Activated CD4-positive, alpha-beta T cell treated with anti-CD3 and anti-CD28 coated beads, Interleukin-2, amount 50 U/mL, for 16 hours (primary cell): ENCODE measurements around the gene ZYX.

Experiments used
- DNase-seq: peaks from one replicate; pipeline ENCODE4 v3.0.0-alpha.2; 2020

Gene ZYX

GRCh38 chr7:143362131-143363015 lies 18.8 kb upstream of the ZYX start, which contains the start of gene FAM131B:
Gene FAM131B (minus strand): TSS chr7:143362713. CDS start chr7:143362603, 110 bp downstream.
- DNase-seq = no peak

GRCh38 chr7:143363016-143363937 lies 17.9 kb upstream of the ZYX start:
- DNase-seq = no peak

DNA sequence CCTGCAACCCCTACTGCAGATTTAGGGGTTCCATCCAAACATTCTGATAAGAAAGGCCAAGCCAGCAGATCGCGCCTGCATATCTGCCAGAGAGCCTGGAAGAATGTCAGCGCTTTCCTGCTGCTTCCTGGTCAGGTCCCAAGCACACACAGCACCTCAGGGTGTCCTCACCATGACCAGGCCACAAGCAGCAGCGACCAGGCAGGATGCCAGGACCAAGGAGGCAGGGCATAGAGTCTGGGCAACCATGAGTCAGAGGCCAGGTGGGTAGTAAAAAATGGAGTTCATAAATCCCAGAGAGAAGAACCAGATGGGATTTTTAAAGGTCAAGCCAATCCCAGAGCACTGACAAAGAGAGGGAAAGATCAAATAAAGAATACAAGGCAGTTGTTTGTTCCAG lies 13.2 kb upstream of the ZYX start:
- DNase-seq = no peak

GRCh38 chr7:143368387-143368786 lies 12.8 kb upstream of the ZYX start:
- no peak for DNase-seq

- DNase-seq = no peak
Observed at GRCh38 chr7:143369678-143370651, 11.2 kb upstream of the ZYX start.

GRCh38 chr7:143372070-143372469 lies 9.1 kb upstream of the ZYX start:
- DNase-seq = peak; percentile 66

- DNase-seq = no peak
Observed at GRCh38 chr7:143373255-143373794, 7.8 kb upstream of the ZYX start.

DNA sequence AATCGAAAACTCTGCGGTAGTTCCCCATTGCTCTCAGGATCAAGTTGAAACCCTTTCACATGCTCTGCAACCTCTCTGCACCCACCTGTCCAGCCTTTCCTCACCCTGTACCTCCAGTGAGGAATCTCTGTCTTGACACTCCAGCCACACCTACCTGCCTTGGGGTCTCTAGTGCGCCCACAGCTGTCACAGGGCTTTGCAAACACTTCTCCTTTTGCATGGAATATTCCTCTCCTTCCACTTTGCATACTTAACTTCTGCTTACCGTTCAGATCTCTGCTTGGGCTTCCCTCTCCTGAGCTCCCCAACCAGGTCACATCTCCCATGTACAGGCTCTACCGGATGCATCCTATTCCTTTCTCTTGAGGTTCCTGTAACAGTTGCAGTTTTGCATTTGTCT lies 6.6 kb upstream of the ZYX start:
- DNase-seq = no peak

GRCh38 chr7:143375298-143376034 lies 5.7 kb upstream of the ZYX start:
- peak; percentile 62 for DNase-seq

- DNase-seq = no peak
Observed at GRCh38 chr7:143376396-143376795, 4.7 kb upstream of the ZYX start.

GRCh38 chr7:143379611-143380259 lies 1.4 kb upstream of the ZYX start:
- no peak for DNase-seq

- DNase-seq = peak; percentile 86
Observed at GRCh38 chr7:143380260-143380645, 892 bp upstream of the ZYX start.

GRCh38 chr7:143381427-143382125 lies 431 bp downstream of the ZYX start:
- DNase-seq = no peak

GRCh38 chr7:143382126-143382790 lies 1.1 kb downstream of the ZYX start:
- DNase-seq = no peak

DNA sequence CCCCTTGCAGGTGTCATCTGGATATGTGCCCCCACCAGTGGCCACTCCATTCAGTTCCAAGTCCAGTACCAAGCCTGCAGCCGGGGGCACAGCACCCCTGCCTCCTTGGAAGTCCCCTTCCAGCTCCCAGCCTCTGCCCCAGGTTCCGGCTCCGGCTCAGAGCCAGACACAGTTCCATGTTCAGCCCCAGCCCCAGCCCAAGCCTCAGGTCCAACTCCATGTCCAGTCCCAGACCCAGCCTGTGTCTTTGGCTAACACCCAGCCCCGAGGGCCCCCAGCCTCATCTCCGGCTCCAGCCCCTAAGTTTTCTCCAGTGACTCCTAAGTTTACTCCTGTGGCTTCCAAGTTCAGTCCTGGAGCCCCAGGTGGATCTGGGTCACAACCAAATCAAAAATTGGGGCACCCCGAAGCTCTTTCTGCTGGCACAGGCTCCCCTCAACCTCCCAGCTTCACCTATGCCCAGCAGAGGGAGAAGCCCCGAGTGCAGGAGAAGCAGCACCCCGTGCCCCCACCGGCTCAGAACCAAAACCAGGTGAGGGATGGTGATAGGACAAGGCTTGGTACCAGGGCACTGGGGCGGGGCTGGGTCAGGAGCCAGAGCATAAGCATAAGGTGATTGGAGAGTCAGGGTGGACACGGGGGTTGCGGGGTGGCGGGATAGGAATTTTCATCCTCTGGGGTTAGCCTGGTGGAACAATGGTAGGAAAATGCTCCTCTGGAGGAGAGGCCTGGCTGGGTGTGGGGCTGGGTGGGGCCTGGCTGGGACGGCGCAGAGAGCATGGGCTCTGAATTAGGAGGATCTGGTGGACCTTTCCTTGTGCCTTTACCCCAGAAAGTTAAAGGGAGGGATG lies 1.9 kb downstream of the ZYX start:
- no peak for DNase-seq

GRCh38 chr7:143383642-143383957 lies 2.5 kb downstream of the ZYX start:
- no peak for DNase-seq

DNA sequence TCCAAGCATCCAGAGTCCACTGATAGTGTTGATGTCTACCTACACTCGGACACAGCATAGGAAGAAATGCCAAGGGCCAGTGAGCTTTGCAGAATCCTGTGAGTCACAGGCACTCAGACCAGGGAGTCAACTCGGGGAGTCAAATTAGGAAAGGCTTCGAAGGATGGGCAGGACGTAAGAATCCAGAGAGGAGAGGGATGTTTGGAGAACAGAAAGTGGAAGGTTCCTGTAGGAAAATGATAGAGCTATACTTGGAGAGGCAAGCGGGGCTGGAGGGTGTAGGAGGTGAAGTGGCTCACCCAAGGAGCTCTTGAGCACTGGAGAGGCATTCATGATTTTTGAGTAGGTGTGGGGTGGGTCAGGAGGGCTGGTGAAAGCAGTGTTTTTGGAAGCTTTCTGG lies 3.0 kb downstream of the ZYX start:
- DNase-seq = no peak

DNA sequence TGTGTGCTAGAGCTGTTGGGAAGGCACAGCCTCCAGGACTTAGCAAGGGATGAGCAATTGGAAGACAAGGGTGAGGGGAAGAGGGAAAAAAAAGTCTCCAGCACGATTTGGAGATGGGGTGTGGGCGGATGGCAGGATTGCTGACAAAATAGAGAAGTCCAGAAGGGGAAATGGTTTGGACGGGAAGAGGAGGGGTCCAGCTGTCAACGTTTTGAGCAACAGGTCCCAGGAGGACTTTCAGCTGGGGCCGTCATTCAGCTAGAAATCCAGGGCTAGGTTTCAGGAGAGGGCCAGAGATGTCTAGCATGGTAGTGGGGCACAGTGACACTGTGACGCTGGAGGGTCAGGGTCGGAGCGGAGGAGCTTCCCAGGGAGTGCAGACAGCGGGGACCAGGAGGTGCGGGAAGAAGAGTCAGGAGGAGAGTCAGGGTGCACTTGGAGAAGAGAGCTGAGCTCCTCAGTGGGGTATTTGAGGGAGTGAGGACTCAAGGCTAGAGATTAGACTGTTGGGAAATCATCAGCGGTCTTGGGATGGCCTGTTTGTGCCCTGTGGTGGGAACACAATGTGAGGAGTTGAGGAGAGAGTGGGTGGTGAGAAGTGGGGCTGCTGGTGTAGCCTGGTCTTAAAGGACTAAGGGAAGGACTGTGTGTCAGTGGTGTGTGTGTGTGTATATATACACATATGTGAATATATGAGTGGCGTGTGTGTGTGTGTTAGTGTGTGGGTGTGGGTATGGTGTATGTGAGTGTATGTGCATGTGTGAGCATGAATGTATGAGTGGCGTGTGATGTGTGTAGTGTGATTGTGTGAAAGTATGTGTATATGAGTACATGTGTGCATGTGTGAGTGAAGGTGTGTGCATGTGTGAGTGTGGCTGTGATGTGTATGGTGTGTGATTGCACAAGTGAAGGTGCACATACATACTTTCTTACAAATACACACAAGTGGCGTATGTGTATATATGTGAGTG lies 3.8 kb downstream of the ZYX start:
- no peak for DNase-seq
